Measurements from ENCODE around the gene RIT2. TPM values are rescaled to one million over a fixed set of nuclear protein-coding genes. Genes with fewer than 3 reads are reported as not detected.

Gene RIT2
- total RNA-seq, 1 donor from 2014 or later, result not detected

- Mint-ChIP-seq H3K27me3 (no peaks in the 10 kb centered on the region), H3K4me3 (ENCODE audit: low read depth) (no peak overlapping the region), H3K9me3 (ENCODE audit: low read depth) (no peaks in the 10 kb centered on the region), H3K27ac (no peak overlapping the region), H3K36me3 (ENCODE audit: insufficient read depth) (no peaks in the 10 kb centered on the region), H3K4me1 (ENCODE audit: low read depth) (peaks cover 11% of the 10 kb centered on the region)
- TF ChIP-seq CTCF (IDR thresholded peaks at IDR 0.05; ENCODE audit: unreplicated experiment), result no peak
- no peak for DNase-seq (ENCODE audit: low spot score, unreplicated experiment)
Observed at GRCh38 chr18:42980426-42980825, 135.1 kb downstream of the RIT2 start.

- Mint-ChIP-seq H3K27ac (no peak overlapping the region), H3K9me3 (ENCODE audit: low read depth) (no peaks in the 10 kb centered on the region), H3K27me3 (no peaks in the 10 kb centered on the region), H3K4me3 (ENCODE audit: low read depth) (no peak overlapping the region), H3K4me1 (ENCODE audit: low read depth) (peaks cover 14% of the 10 kb centered on the region), H3K36me3 (ENCODE audit: insufficient read depth) (no peaks in the 10 kb centered on the region)
- DNase-seq (ENCODE audit: low spot score, unreplicated experiment), result no peak
- TF ChIP-seq CTCF (IDR thresholded peaks at IDR 0.05; ENCODE audit: unreplicated experiment), result no peak
Observed at GRCh38 chr18:42977982-42978637, 137.4 kb downstream of the RIT2 start.

- Mint-ChIP-seq H3K4me1 (ENCODE audit: low read depth) (peaks cover 14% of the 10 kb centered on the region), H3K27ac (no peak overlapping the region), H3K9me3 (ENCODE audit: low read depth) (no peaks in the 10 kb centered on the region), H3K36me3 (ENCODE audit: insufficient read depth) (no peaks in the 10 kb centered on the region), H3K27me3 (no peaks in the 10 kb centered on the region), H3K4me3 (ENCODE audit: low read depth) (no peak overlapping the region)
- DNase-seq (ENCODE audit: low spot score, unreplicated experiment), result no peak
- no peak for TF ChIP-seq CTCF (IDR thresholded peaks at IDR 0.05; ENCODE audit: unreplicated experiment)
Observed at GRCh38 chr18:42976869-42977590, 138.5 kb downstream of the RIT2 start.

- Mint-ChIP-seq H3K27me3 (no peaks in the 10 kb centered on the region), H3K4me1 (ENCODE audit: low read depth) (peaks cover 4% of the 10 kb centered on the region), H3K4me3 (ENCODE audit: low read depth) (no peak overlapping the region), H3K27ac (no peak overlapping the region), H3K36me3 (ENCODE audit: insufficient read depth) (no peaks in the 10 kb centered on the region), H3K9me3 (ENCODE audit: low read depth) (no peaks in the 10 kb centered on the region)
- DNase-seq (ENCODE audit: low spot score, unreplicated experiment), result no peak
- no peak for TF ChIP-seq CTCF (IDR thresholded peaks at IDR 0.05; ENCODE audit: unreplicated experiment)
Observed at GRCh38 chr18:42969366-42969765, 146.1 kb downstream of the RIT2 start.

GRCh38 chr18:42961298-42961697, 154.2 kb downstream of the RIT2 start:
- Mint-ChIP-seq H3K9me3 (ENCODE audit: low read depth) (no peaks in the 10 kb centered on the region), H3K4me1 (ENCODE audit: low read depth) (peaks cover 4% of the 10 kb centered on the region), H3K27me3 (no peaks in the 10 kb centered on the region), H3K27ac (no peak overlapping the region), H3K36me3 (ENCODE audit: insufficient read depth) (no peaks in the 10 kb centered on the region), H3K4me3 (ENCODE audit: low read depth) (no peak overlapping the region)
- no peak for TF ChIP-seq CTCF (IDR thresholded peaks at IDR 0.05; ENCODE audit: unreplicated experiment)
- no peak for DNase-seq (ENCODE audit: low spot score, unreplicated experiment)
